Measurements from ENCODE around the gene CLIC4. TPM values are rescaled to one million over a fixed set of nuclear protein-coding genes. Genes with fewer than 3 reads are reported as not detected.

CLIC4 gene
- total and polyA plus RNA-seq, 2 of the 8 experiments (the other 6 are each of a cell fraction or from before 2014, with no cell fraction given), result 77.5 to 293 TPM

DNA sequence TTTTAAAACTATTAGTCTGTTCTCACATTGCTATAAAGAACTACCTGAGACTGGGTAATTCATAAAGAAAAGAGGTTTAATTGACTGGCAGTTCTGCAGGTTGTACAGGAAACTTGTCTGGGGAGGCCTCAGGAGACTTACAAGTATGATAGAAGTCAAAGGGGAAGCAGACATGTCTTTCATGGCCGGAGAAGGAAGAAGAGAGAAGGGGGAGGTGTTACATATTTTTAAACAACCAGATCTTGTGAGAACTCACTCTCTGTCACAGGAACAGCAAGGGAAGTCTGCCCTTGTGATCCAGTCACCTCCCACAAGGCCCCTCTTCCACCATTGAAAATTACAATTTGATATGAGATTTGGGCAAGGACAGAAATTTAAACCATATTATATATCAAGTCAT, 55.9 kb downstream of the CLIC4 start:
- ChIA-PET CTCF (ENCODE audit: partially characterized antibody) (interaction anchor here (1.4 to 1.7 kb wide), 2 partner anchors 24 to 113 kb away, joined by 3 to 5 read pairs; no protein-coding TSS in a partner anchor), POLR2A (ENCODE audit: partially characterized antibody) (interaction anchor here (0.7 kb wide), 1 partner anchor 56 kb away, joined by 3 read pairs; the partner anchor contains the start of gene CLIC4)
- Histone ChIP-seq H3K4me1 (replicated peaks in 1 of 4; ENCODE audit: control insufficient read depth in 3 of 4, insufficient read depth in 4 of 4, low read length in 3 of 4) (no peaks in the 10 kb centered on the region), H2BK12ac (ENCODE audit: low read depth, low read length) (no peak overlapping the region), H3K79me2 (ENCODE audit: control insufficient read depth in 1 of 2, insufficient read depth in 2 of 2, low read length in 2 of 2) (peaks cover 5 to 66% of the 10 kb centered on the region in 2 experiments; a peak in 3 of 4 replicates), H3K4ac (replicated peaks; ENCODE audit: insufficient read length, low read depth, low read length) (no peak overlapping the region), H3K23ac (ENCODE audit: insufficient read length) (no peak overlapping the region), H3K4me2 (ENCODE audit: insufficient read depth in 1 of 2, low read depth in 2 of 2, low read length in 2 of 2) (no peak overlapping the region), H3K79me1 (ENCODE audit: low read depth, low read length) (no peaks in the 10 kb centered on the region), H2BK15ac (ENCODE audit: low read length) (no peak overlapping the region), H3K23me2 (ENCODE audit: low read depth, low read length) (no peaks in the 10 kb centered on the region), H2AFZ (ENCODE audit: low read length) (no peak overlapping the region), H3K18ac (ENCODE audit: extremely low read depth, low read length) (no peak overlapping the region), H3K27me3 (replicated peaks in 1 of 4; ENCODE audit: control insufficient read depth in 3 of 4, extremely low read depth in 1 of 4, insufficient read depth in 3 of 4, low read length in 3 of 4) (no peaks in the 10 kb centered on the region), H4K5ac (ENCODE audit: insufficient read length, low read depth, low read length) (no peak overlapping the region), H4K91ac (replicated peaks; ENCODE audit: insufficient read length, low read length) (no peak overlapping the region), H3K56ac (replicated peaks; ENCODE audit: insufficient read length, low read depth, low read length) (no peak overlapping the region), H2AK5ac (ENCODE audit: low read depth, low read length) (no peak overlapping the region), H4K8ac (ENCODE audit: extremely low read depth, insufficient read depth, low read length) (no peak overlapping the region), H3K4me3 (ENCODE audit: extremely low read depth in 1 of 4, insufficient read depth in 2 of 4, low read depth in 3 of 4, low read length in 4 of 4) (no peak overlapping the region), H3K9ac (replicated peaks in 1 of 4; ENCODE audit: extremely low read depth in 1 of 4, low read depth in 3 of 4, low read length in 3 of 4) (no peak overlapping the region), H3K14ac (ENCODE audit: insufficient read length) (no peak overlapping the region), H2BK20ac (ENCODE audit: low read length) (no peak overlapping the region), H3K36me3 (ENCODE audit: control insufficient read depth in 2 of 4, insufficient read depth in 4 of 4, low read length in 3 of 4) (peaks cover 7 to 41% (median 18%) of the 10 kb centered on the region in 4 experiments; a peak in 7 of 8 replicates), H4K20me1 (replicated peaks in 1 of 2; ENCODE audit: control insufficient read depth in 1 of 2, insufficient read depth in 2 of 2, low read length in 2 of 2) (peaks cover 1 to 2% of the 10 kb centered on the region in 2 experiments), H2BK5ac (ENCODE audit: low read depth, low read length) (no peak overlapping the region), H3K27ac (ENCODE audit: low read depth, low read length) (no peak overlapping the region), H2BK120ac (replicated peaks; ENCODE audit: low read depth, low read length) (no peak overlapping the region), H3K9me3 (ENCODE audit: insufficient read depth in 2 of 2, low read depth in 1 of 2, low read length in 1 of 2) (peaks cover 10 to 12% of the 10 kb centered on the region in 2 experiments; a peak in 3 of 4 replicates)
- no peak for FAIRE-seq
- DNase-seq (ENCODE audit: low read depth in 1 of 2, low spot score in 2 of 2), result no peak
- TF ChIP-seq EP300 (IDR thresholded peaks at IDR 0.05; ENCODE audit: borderline replicate concordance in 1 of 2, low read depth in 2 of 2, low read length in 2 of 2) (no peak), SAP30 (IDR thresholded peaks at IDR 0.05; ENCODE audit: insufficient read depth, insufficient replicate concordance, low read length) (no peak), POU5F1 (IDR thresholded peaks at IDR 0.05; ENCODE audit: low read depth, low read length) (no peak)
- 88% methylated on average over 1 of the region's 1 CpG; no CpG with 5 or more reads in 1 of the 2 experiments for WGBS, 2 experiments (ENCODE audit: extremely low coverage in 1 of 2, insufficient coverage in 1 of 2, insufficient read length in 1 of 2, insufficient replicate concordance in 2 of 2, low coverage in 1 of 2, low lambda C conversion rate in 2 of 2, missing lambda C conversion rate in 1 of 2)
